SJSA1 (cell line): ENCODE results near the gene NAT14. TPM values are rescaled to one million over a fixed set of nuclear protein-coding genes. Genes with fewer than 3 reads are reported as not detected.

Experiments
- DNase-seq, 2 experiments: peaks; one replicate each; pipeline ENCODE4 v3.0.0-alpha.2; 2015 to 2020; ENCODE audit warnings: low spot score in 2 of 2, low read depth in 1 of 2
- H3K27ac ChIP-seq: fragments of 250-450 bp; sonication (Bioruptor Pico); 2 replicates; pipeline ENCODE4 v1.5.1; 2020; ENCODE audit warnings: mild to moderate bottlenecking, moderate library complexity
- H3K27me3 ChIP-seq: fragments of 250-450 bp; sonication (Bioruptor Pico); replicated peaks from 2 replicates; pipeline ENCODE4 v1.5.1; 2020; ENCODE audit warnings: mild to moderate bottlenecking, moderate library complexity
- H3K36me3 ChIP-seq: fragments of 250-450 bp; sonication (Bioruptor Pico); 2 replicates; pipeline ENCODE4 v1.5.1; 2020; ENCODE audit warnings: mild to moderate bottlenecking
- H3K4me1 ChIP-seq: fragments of 250-450 bp; sonication (Bioruptor Pico); replicated peaks from 2 replicates; pipeline ENCODE4 v1.6.1; 2021; ENCODE audit warnings: mild to moderate bottlenecking
- H3K4me3 ChIP-seq: fragments of 250-450 bp; sonication (Bioruptor Pico); 2 replicates; pipeline ENCODE4 v1.5.1; 2020; ENCODE audit warnings: mild to moderate bottlenecking
- H3K9me3 ChIP-seq: fragments of 250-450 bp; sonication (Bioruptor Pico); replicated peaks from 2 replicates; pipeline ENCODE4 v1.5.1; 2020; ENCODE audit warnings: mild to moderate bottlenecking
- total RNA-seq: library from RNA; depleted of rRNA; stranded (reverse); fragments of >200 nt; shearing (Covaris generic); gene quantifications from 2 replicates; pipeline ENCODE4 v1.2.3, GENCODE V29; 2014

The NAT14 gene
- total RNA-seq, 1 experiment from 2014 or later, result 10.9 TPM

DNA sequence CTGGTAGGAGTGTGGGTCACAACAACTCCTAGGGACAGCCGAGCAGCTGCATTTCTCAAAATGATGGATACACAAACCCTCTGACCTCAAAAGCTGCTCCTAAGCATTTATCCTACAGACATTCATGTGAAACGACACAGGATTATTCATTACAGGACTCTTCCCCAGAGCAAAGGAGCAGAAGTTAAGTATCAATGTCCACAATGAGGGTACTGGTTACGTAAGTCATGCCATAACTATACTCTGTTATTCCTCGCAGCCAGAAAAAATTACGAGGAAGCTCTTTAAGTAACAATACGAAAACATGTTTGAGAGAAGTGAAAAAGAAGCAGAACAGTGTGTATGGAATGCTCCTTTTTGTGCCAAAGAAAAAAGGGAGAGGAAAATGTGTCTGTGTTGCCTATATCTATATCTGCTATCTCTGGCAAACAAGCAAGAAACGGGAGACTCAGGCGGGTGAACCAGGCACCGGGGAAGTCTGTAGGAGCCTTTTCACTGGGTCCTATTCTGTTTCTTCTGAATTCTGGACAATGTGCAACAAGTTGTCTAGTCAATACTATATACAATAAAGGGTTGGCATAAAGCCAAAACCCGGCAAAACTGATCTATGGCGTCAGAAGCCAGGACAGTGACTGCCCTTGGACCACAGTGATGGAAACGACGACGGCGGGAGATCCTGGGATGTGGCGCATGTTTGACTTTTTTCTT is 24.9 kb upstream of the NAT14 start:
- H3K4me1 ChIP-seq, result peaks cover 8% of the 10 kb centered on the region
- H3K27ac ChIP-seq, result no peak overlapping the region
- no peak overlapping the region for H3K4me3 ChIP-seq

GRCh38 chr19:55460670-55461258 is 24.2 kb upstream of the NAT14 start:
- Histone ChIP-seq H3K4me1 (peaks cover 8% of the 10 kb centered on the region), H3K9me3 (no peaks in the 10 kb centered on the region), H3K4me3 (peak overlapping the region; percentile 59), H3K27ac (peak overlapping the region; percentile 51; the same call in 1 of the 2 replicates), H3K27me3 (no peaks in the 10 kb centered on the region), H3K36me3 (peaks cover 3% of the 10 kb centered on the region; the same call in 1 of the 2 replicates)
- DNase-seq, result peak in 1 of 2 experiments; percentile 78

More for the DNA sequence above, 24.9 kb upstream of the NAT14 start:
- Histone ChIP-seq H3K27me3 (no peaks in the 10 kb centered on the region), H3K9me3 (no peaks in the 10 kb centered on the region), H3K36me3 (peaks cover 8% of the 10 kb centered on the region)
- DNase-seq, result no peak

DNA sequence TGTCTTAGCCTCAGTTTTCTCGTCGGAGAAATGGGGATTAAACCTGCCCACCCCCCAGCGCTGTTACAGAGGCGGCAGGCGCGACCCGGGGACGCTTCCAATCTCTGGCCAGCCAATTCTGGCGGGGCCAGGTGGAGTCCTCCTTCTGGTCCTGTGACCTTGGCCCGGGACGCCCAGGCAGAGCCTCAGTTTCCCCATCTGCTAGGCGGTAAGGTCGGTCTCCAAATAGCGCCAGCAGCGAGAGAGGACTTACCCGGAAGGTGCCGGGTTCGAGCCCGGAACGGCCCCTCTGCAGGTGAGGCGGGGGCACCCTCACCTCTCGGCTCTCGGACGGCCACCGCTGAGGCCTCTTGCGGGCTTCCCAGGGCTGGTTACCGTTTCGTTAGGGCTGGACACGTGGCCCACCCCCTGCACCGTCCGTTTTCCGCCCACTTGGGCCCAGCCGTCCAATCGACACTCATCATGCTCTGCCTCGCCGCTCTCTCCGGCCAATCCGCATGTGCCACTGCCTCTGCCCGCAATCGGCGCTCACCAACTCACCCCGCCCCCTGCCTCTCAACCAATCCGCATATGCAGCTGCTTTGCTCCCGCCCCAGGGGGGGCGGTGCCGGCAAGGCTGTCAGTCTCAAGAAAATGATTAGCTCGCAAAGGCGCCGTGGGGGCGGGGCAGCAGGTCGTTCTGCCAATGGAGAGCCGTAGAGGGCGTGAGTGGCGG is 23.6 kb upstream of the NAT14 start, which contains the start of gene ISOC2:
ISOC2 (minus strand) TSS at position 384 of the 715 bp plus-strand sequence. CDS start 5,156 bp downstream, outside the sequence.
- Histone ChIP-seq H3K9me3 (no peaks in the 10 kb centered on the region), H3K36me3 (peaks cover 3% of the 10 kb centered on the region; the same call in 1 of the 2 replicates), H3K4me1 (peaks cover 8% of the 10 kb centered on the region), H3K27ac (peak within 1 kb of the TSS; percentile 51), H3K27me3 (no peaks in the 10 kb centered on the region), H3K4me3 (peak within 1 kb of the TSS; percentile 59)
- peak; percentile 99 to 100 for DNase-seq

DNA sequence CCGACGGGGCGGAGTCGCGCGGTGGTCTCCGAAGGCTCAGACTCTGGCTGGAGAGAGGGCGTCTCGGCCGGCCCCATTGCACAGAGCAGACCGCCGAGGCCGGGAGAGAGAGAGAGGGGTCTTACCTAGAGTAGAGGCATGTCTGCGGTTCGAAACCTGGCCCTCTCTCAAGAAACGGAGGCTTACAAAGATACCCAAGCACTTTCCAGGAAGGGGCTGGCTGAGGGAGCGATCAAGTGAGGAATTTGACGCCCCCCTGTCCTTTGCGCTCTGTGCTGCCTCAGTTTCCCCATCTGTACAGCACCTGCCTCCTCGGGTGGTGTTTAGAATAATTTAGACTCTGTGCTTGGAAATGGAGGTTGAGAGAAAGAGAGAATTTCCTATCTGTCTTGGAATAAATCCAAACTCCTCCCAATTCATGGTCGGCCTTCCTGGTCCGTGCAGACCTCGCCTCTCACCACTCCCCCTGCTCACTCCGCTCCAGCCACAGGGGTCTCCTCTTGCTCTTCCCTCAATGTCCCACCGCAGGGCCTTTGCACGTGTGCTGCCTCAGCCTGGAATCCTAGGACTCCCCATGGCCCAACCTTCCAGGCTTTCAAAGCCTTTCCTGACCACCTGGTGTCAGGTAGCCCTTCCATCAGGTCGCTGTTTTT is 22.9 kb upstream of the NAT14 start:
- Histone ChIP-seq H3K36me3 (peaks cover 3% of the 10 kb centered on the region; the same call in 1 of the 2 replicates), H3K4me3 (peak overlapping the region; percentile 59), H3K27ac (no peak overlapping the region), H3K9me3 (no peaks in the 10 kb centered on the region), H3K4me1 (peaks cover 8% of the 10 kb centered on the region), H3K27me3 (no peaks in the 10 kb centered on the region)
- DNase-seq, result no peak

GRCh38 chr19:55462722-55463121 is 22.3 kb upstream of the NAT14 start:
- H3K4me3 ChIP-seq, result no peak overlapping the region
- peaks cover 3% of the 10 kb centered on the region; the same call in 1 of the 2 replicates for H3K36me3 ChIP-seq
- no peaks in the 10 kb centered on the region for H3K9me3 ChIP-seq
- no peak overlapping the region for H3K27ac ChIP-seq
- H3K27me3 ChIP-seq, result no peaks in the 10 kb centered on the region
- no peak for DNase-seq
- peaks cover 8% of the 10 kb centered on the region for H3K4me1 ChIP-seq

DNA sequence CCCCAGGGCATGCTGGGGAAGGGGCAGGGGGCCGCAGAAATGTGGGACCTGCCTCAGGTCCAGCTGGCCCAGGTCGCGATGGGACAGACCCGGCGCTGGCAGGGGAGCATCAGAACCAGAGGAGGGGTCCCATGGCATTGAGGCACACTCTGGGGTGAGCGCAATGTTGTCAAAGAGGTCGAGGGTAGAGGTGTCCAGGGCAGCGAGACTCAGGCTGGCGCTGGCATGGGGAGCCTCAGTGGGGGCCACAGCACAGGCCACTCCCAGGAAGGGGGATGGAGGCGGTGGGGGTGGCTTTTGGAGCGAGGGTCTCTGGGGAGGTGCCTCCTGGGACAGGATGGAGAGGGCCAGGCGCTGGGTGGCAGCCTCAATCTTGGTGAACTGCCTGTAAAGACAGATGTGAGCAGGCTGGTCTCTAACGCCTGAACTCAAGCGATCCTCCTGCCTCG is 21.4 kb upstream of the NAT14 start:
- Histone ChIP-seq H3K4me1 (peaks cover 8% of the 10 kb centered on the region), H3K27ac (no peak overlapping the region), H3K4me3 (no peak overlapping the region), H3K27me3 (no peaks in the 10 kb centered on the region), H3K9me3 (no peaks in the 10 kb centered on the region), H3K36me3 (peaks cover 3% of the 10 kb centered on the region; the same call in 1 of the 2 replicates)
- DNase-seq, result no peak

DNA sequence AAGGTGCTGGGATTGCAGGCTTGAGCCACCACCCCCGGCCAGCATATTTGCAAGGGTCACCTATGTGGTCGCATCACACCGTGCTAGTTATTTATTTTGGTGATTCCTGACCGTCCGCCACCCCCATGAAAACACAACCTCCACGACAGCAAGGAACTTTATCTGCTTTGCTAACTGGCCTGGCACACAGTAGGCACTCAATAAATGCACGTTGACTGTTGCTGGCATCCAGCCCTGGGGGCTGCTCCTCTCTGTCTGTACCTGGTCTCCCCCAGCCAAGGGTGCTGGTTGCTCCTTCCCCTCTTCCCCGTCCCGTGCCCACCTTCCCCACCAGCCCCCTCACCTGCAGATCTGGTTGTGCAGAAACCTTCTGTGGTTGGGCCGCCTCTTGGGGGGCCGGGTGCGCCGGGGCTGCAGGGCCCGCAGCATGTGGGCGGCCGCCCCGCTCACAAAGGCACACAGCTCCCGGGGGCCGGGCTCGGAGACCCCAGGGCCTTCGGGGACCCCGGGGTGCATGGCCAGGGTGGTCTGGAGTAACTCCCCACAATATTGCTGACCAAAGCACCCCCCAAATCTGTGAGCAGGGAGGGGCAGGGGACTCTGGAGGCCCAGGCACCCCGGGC is 20.8 kb upstream of the NAT14 start:
- H3K4me1 ChIP-seq, result peaks cover 8% of the 10 kb centered on the region
- peaks cover 3% of the 10 kb centered on the region; the same call in 1 of the 2 replicates for H3K36me3 ChIP-seq
- no peak overlapping the region for H3K4me3 ChIP-seq

DNA sequence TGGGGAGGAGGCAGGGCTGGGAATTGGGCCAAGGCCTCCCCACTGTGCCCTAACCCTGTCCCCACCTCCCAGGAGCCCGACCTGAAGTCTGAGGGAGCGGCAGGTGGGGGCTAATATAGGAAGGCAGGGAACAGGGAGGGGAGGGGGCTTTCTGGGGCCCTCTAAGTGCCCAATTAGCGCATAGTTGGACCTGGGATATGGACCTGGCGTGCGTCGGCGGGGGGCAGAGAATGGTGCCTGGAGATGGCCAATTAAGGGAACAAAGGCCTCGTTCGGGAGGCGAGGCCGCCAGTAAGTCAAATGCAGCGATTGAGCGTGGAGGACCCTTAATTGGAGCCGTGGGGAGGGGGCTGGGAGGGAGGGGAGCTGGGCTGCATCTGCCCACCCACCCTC is 20.3 kb upstream of the NAT14 start, which contains the start of gene C19orf85:
C19orf85 (minus strand) TSS at position 90 of the 393 bp plus-strand sequence. CDS start 197 bp downstream, outside the sequence.
- Histone ChIP-seq H3K27ac (no peak within 1 kb of the TSS), H3K4me3 (no peak within 1 kb of the TSS), H3K9me3 (no peaks in the 10 kb centered on the region), H3K36me3 (peaks cover 3% of the 10 kb centered on the region; the same call in 1 of the 2 replicates), H3K4me1 (peaks cover 8% of the 10 kb centered on the region), H3K27me3 (no peaks in the 10 kb centered on the region)
- no peak for DNase-seq

More for the DNA sequence above, 20.8 kb upstream of the NAT14 start:
- H3K9me3 ChIP-seq, result no peaks in the 10 kb centered on the region
- no peak for DNase-seq
- H3K27me3 ChIP-seq, result no peaks in the 10 kb centered on the region
- no peak overlapping the region for H3K27ac ChIP-seq

- no peaks in the 10 kb centered on the region for H3K9me3 ChIP-seq
- H3K27ac ChIP-seq, result no peak overlapping the region
- peaks cover 8% of the 10 kb centered on the region for H3K4me1 ChIP-seq
- H3K27me3 ChIP-seq, result no peaks in the 10 kb centered on the region
- no peak overlapping the region for H3K4me3 ChIP-seq
- H3K36me3 ChIP-seq, result peaks cover 3% of the 10 kb centered on the region; the same call in 1 of the 2 replicates
- no peak for DNase-seq
Observed at GRCh38 chr19:55465460-55466240, 19.3 kb upstream of the NAT14 start.

- Histone ChIP-seq H3K4me3 (no peak overlapping the region), H3K4me1 (peaks cover 7% of the 10 kb centered on the region; the same call in 1 of the 2 replicates), H3K27ac (no peak overlapping the region), H3K36me3 (peaks cover under 1% of the 10 kb centered on the region; the same call in 1 of the 2 replicates), H3K27me3 (no peaks in the 10 kb centered on the region), H3K9me3 (no peaks in the 10 kb centered on the region)
- DNase-seq, result no peak
Observed at GRCh38 chr19:55466241-55466614, 18.8 kb upstream of the NAT14 start.

DNA sequence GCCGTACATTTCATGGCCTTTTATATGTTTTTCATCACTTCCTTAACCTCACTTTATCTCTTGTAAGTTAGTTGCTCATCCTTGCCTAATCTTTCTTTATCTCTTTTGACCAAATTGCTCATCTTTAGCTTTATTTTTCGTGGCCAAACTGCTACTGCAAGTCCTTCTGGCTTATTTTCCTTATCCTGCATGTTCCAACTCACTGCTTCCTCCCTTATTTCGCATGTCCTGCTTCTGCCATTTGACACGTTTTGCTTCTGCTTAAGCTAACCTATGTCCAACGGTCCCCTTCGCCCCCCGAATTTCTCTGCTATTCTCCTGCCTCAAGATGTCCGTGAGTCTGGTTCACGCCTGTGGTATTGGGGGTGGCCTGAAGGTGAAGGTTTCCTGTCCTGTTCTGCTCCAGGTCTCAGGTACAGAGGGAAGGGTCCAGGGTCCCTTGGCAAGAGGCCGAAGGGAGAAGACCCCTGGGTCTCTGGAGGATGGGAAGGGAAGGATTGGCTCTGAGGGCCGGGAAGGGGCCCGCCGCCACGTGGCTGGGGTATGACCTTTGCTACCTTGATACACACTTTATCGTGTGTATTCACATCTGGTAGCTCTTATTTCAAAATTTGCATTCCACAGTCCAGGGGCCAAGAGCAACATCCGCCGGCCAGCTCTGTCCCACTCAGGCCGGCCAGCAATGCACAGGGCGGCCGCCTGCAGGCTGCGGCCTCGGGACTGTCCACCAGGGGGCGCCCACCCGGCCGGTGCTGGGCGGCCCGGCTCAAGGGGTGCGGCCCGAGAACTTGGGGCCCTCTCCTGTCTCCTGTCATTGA is 17.5 kb upstream of the NAT14 start:
- Histone ChIP-seq H3K36me3 (no peaks in the 10 kb centered on the region), H3K27me3 (no peaks in the 10 kb centered on the region), H3K27ac (no peak overlapping the region), H3K4me3 (no peak overlapping the region), H3K9me3 (no peaks in the 10 kb centered on the region), H3K4me1 (peaks cover under 1% of the 10 kb centered on the region; the same call in 1 of the 2 replicates)
- peak in 1 of 2 experiments; percentile 44 for DNase-seq

DNA sequence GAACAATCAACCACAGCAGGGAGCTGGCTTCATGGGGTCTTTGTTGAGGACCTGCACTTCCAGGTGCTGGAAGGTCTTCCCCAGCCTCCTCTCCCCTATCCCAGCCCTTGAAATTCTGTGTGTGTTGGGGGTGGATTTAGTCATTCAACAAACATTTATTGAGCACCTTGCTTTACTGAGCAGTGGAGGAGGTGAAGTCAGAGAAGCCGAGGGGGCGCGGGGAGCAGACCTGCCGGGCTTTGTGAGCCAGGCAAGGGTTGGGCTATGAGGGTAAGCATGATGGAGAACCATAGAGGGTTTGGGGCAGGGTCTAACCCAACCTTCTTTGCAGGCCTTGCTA is 17.0 kb upstream of the NAT14 start:
- H3K27ac ChIP-seq, result no peak overlapping the region

More for the DNA sequence above, 17.0 kb upstream of the NAT14 start:
- no peaks in the 10 kb centered on the region for H3K9me3 ChIP-seq
- peaks cover 3% of the 10 kb centered on the region; the same call in 1 of the 2 replicates for H3K4me1 ChIP-seq
- H3K27me3 ChIP-seq, result no peaks in the 10 kb centered on the region
- no peaks in the 10 kb centered on the region for H3K36me3 ChIP-seq
- DNase-seq, result peak in 1 of 2 experiments; percentile 35
- no peak overlapping the region for H3K4me3 ChIP-seq
